Activated T-cell treated with anti-CD3 and anti-CD28 coated beads for 48 hours (primary cell): Measurements from ENCODE around the gene CA5A.
A peak's percentile ranks its signal among the peaks of the same experiment; 100 is the strongest.
"Not testable (repeated sequence)": the region's sequence is repeated elsewhere in the genome, so short reads cannot be mapped to it uniquely, and the experiment has no call there.

Experiments used
- DNase-seq: peaks from one replicate; pipeline ENCODE4 v3.0.0-alpha.2; 2020; ENCODE audit warnings: low read depth

CA5A gene

GRCh38 chr16:87894005-87894404 lies 42.3 kb downstream of the CA5A start:
- DNase-seq = not testable (repeated sequence)

- DNase-seq = no peak
Observed at GRCh38 chr16:87891764-87892163, 44.6 kb downstream of the CA5A start.

GRCh38 chr16:87889762-87890161 lies 46.6 kb downstream of the CA5A start:
- DNase-seq = not testable (repeated sequence)

- not testable (repeated sequence) for DNase-seq
Observed at GRCh38 chr16:87888346-87888745, 48.0 kb downstream of the CA5A start.

- DNase-seq = not testable (repeated sequence)
Observed at GRCh38 chr16:87887931-87888330, 48.4 kb downstream of the CA5A start.

GRCh38 chr16:87885371-87885967 lies 50.9 kb downstream of the CA5A start:
- not testable (repeated sequence) for DNase-seq

GRCh38 chr16:87882436-87883019 lies 53.8 kb downstream of the CA5A start:
- DNase-seq = no peak

- no peak for DNase-seq
Observed at GRCh38 chr16:87881324-87882200, 54.8 kb downstream of the CA5A start.

GRCh38 chr16:87880117-87880696 lies 56.1 kb downstream of the CA5A start:
- no peak for DNase-seq

GRCh38 chr16:87879411-87880013 lies 56.8 kb downstream of the CA5A start:
- DNase-seq = not testable (repeated sequence)

- DNase-seq = no peak
Observed at GRCh38 chr16:87878704-87879103, 57.6 kb downstream of the CA5A start.

GRCh38 chr16:87877942-87878507 lies 58.3 kb downstream of the CA5A start:
- no peak for DNase-seq

- DNase-seq = peak; percentile 74
Observed at GRCh38 chr16:87874639-87875427, 61.5 kb downstream of the CA5A start.

GRCh38 chr16:87870418-87871291 lies 65.7 kb downstream of the CA5A start:
- DNase-seq = not testable (repeated sequence)

- not testable (repeated sequence) for DNase-seq
Observed at GRCh38 chr16:87869879-87870417, 66.4 kb downstream of the CA5A start.

GRCh38 chr16:87869061-87869878 lies 67.1 kb downstream of the CA5A start, which contains the start of gene SLC7A5:
TSS of gene SLC7A5 (minus strand) at chr16:87869507. CDS start at chr16:87869422, 85 bp downstream.
- peak; percentile 92 for DNase-seq

- peak; percentile 62 for DNase-seq
Observed at GRCh38 chr16:87868254-87869029, 67.9 kb downstream of the CA5A start.
